ENCODE measurements around the gene HERPUD1.

HERPUD1 gene

DNA sequence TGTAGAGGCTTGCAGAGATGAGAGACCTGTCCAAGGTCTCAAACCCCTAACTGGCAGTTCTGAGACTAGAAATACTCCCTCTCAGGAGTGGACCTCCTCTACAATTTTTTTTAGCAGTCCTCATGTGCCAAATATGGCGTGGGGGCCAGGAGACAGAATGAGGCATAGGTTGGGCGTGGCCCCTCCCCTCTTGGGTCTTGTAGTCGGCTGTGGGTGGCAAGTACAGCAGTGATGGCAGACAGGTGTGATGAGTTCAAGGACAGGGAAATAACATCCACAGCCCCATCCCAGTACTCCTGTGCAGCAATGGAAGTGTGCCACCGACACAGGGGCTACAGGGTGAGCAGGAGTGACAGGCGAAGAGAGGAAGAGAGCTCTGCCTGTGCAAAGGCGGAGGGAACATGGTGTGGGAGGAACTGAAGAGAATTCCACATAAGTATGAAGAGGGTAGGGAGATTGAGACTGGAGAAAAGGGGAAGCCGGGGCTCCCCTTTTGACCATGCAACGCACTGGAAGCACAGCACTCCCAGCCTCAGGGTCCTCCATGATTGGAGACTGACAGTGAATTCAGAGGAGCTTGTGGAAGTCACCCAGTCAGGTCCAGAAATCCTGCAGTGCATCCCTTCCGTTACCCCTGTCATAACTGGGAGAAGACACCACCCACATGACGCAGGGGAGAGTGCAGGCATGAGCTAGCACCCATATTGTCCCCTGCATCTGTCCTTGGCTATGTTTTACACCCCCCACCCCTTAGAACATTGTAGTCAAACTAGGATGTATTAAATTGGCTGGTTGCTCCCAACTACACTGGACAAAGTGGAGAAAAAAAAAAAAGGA, 15.0 kb downstream of the HERPUD1 start:
- Histone ChIP-seq H3K36me3 (peaks cover 33 to 64% (median 44%) of the 10 kb centered on the region in 3 donors), H3K4me3 (no peak overlapping the region), H3K4me1 (peaks cover 3 to 26% (median 9%) of the 10 kb centered on the region in 4 donors), H3K9me3 (no peaks in the 10 kb centered on the region), H3K27ac (peak overlapping the region in 1 of 2 donors; percentile 28), H3K27me3 (no peaks in the 10 kb centered on the region)
- DNase-seq, result peak in 1 of 2 donors; percentile 65
- no peak for TF ChIP-seq CTCF (IDR thresholded peaks at IDR 0.05)
- intact Hi-C loops (cut with DNase I; ENCODE audit: low total_unique reads), result no loop called here

DNA sequence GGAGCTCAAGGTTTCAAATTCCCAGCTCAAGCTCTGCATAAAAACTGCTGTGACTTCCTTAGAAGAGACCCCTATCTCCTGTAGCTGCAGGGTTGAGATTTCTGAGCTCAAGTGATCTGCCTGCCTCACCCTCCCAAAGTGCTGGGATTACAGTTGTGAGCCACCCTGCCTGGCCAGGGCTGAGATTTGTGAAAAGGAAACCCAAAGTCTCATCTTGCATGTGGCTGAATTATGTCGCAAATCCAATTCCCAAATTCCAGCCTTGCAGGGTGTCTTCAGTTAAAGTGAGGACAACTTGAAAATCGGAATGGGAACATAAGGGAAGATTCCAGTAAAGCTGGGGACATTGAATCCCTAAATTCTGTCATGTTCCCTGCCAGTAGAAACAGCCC, 15.7 kb downstream of the HERPUD1 start:
- intact Hi-C loops (cut with DNase I; ENCODE audit: low total_unique reads), result no loop called here
- Histone ChIP-seq H3K27ac (no peak overlapping the region), H3K4me3 (no peak overlapping the region), H3K9me3 (no peaks in the 10 kb centered on the region), H3K36me3 (peaks cover 27 to 58% (median 38%) of the 10 kb centered on the region in 3 donors), H3K4me1 (peaks cover 3 to 26% (median 9%) of the 10 kb centered on the region in 4 donors), H3K27me3 (no peaks in the 10 kb centered on the region)
- no peak for TF ChIP-seq CTCF (IDR thresholded peaks at IDR 0.05)
- DNase-seq, result peak in 1 of 2 donors; percentile 19

- peaks cover 21 to 51% (median 31%) of the 10 kb centered on the region in 3 donors for H3K36me3 ChIP-seq
- no peak for DNase-seq
- no peaks in the 10 kb centered on the region for H3K27me3 ChIP-seq
- TF ChIP-seq CTCF (IDR thresholded peaks at IDR 0.05), result no peak
- intact Hi-C loops (cut with DNase I; ENCODE audit: low total_unique reads), result no loop called here
- no peaks in the 10 kb centered on the region for H3K9me3 ChIP-seq
- no peak overlapping the region for H3K27ac ChIP-seq
- H3K4me3 ChIP-seq, result no peak overlapping the region
- H3K4me1 ChIP-seq, result peaks cover 3 to 26% (median 9%) of the 10 kb centered on the region in 4 donors
These were observed 16.3 kb downstream of the HERPUD1 start for GRCh38 chr16:56948234-56948633.

GRCh38 chr16:56950051-56950450, 18.1 kb downstream of the HERPUD1 start:
- no peak overlapping the region for H3K27ac ChIP-seq
- no peaks in the 10 kb centered on the region for H3K9me3 ChIP-seq
- intact Hi-C loops (cut with DNase I; ENCODE audit: low total_unique reads), result no loop called here
- H3K36me3 ChIP-seq, result peaks cover 2 to 33% (median 13%) of the 10 kb centered on the region in 3 donors
- H3K4me3 ChIP-seq, result no peak overlapping the region
- H3K27me3 ChIP-seq, result no peaks in the 10 kb centered on the region
- TF ChIP-seq CTCF (IDR thresholded peaks at IDR 0.05), result no peak
- peaks cover 3 to 20% (median 5%) of the 10 kb centered on the region in 4 donors for H3K4me1 ChIP-seq
- DNase-seq, result peak in 1 of 2 donors; percentile 54

DNA sequence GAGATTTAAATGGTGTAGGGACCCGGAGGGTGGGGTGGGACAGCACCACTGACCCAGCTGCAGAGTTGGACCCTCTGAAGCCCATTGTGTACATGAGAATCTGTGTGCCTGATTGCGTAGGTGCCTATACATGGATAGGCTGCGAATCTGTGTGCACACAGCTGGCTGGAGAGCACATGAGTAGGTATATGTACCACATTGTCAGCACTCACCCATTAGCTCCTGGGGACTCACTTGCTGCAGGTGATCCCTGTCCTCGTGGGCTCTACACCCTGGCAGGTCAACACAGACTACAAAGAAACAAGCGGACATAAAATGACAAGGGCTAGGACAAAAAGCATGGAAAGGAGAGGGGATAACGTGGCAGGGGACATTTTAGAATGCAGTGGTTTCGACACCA, 18.5 kb downstream of the HERPUD1 start:
- Histone ChIP-seq H3K27me3 (no peaks in the 10 kb centered on the region), H3K4me1 (peaks cover under 1 to 16% (median under 1%) of the 10 kb centered on the region in 4 donors), H3K9me3 (no peaks in the 10 kb centered on the region), H3K4me3 (no peak overlapping the region), H3K27ac (no peak overlapping the region), H3K36me3 (peaks cover 0 to 29% (median 9%) of the 10 kb centered on the region in 3 donors)
- no peak for DNase-seq
- TF ChIP-seq CTCF (IDR thresholded peaks at IDR 0.05), result no peak
- intact Hi-C loops (cut with DNase I; ENCODE audit: low total_unique reads), result no loop called here
